ENCODE data around the gene MAP3K2. TPM values are rescaled to one million over a fixed set of nuclear protein-coding genes. Genes with fewer than 3 reads are reported as not detected.

Gene MAP3K2
- total and polyA plus RNA-seq, 2 of the 8 experiments (the other 6 are each of a cell fraction or from before 2014, with no cell fraction given): 2.0 to 23.2 TPM

DNA sequence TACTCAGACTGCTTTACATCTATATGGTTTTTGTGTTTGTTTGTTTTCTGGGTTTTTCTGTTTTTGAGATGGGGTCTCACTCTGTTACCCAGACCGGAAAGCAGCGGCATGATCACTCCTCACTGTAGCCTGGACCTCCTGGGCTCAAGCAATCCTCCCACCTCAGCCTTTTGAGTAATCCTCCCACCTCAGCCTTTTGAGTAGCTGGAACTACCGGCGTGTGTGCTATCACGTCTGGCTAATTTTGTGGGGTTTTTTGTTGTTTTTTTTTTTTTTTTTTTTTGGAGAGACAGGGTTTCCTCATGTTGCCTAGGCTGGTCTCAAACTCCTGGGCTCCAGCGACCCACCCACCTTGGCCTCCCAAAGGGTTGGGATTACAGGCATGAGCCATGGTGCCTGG is 9.1 kb downstream of the MAP3K2 start:
- Histone ChIP-seq H3K27ac (ENCODE audit: low read depth, low read length) (no peak overlapping the region), H2AK5ac (ENCODE audit: low read depth, low read length) (no peak overlapping the region), H3K9me3 (ENCODE audit: insufficient read depth in 2 of 2, low read depth in 1 of 2, low read length in 1 of 2) (peaks cover 25 to 28% of the 10 kb centered on the region in 2 experiments), H3K56ac (replicated peaks; ENCODE audit: insufficient read length, low read depth, low read length) (no peak overlapping the region), H3K9ac (replicated peaks in 1 of 4; ENCODE audit: extremely low read depth in 1 of 4, low read depth in 3 of 4, low read length in 3 of 4) (no peak overlapping the region), H3K4me3 (ENCODE audit: extremely low read depth in 1 of 4, insufficient read depth in 2 of 4, low read depth in 3 of 4, low read length in 4 of 4) (no peak overlapping the region), H2BK20ac (ENCODE audit: low read length) (no peak overlapping the region), H2AFZ (ENCODE audit: low read length) (no peak overlapping the region), H2BK15ac (ENCODE audit: low read length) (no peak overlapping the region), H2BK5ac (ENCODE audit: low read depth, low read length) (no peak overlapping the region), H3K36me3 (ENCODE audit: control insufficient read depth in 2 of 4, insufficient read depth in 4 of 4, low read length in 3 of 4) (peaks cover 0 to 15% (median 3%) of the 10 kb centered on the region in 4 experiments; a peak in 3 of 8 replicates), H4K5ac (ENCODE audit: insufficient read length, low read depth, low read length) (no peak overlapping the region), H3K4ac (replicated peaks; ENCODE audit: insufficient read length, low read depth, low read length) (no peak overlapping the region), H4K20me1 (replicated peaks in 1 of 2; ENCODE audit: control insufficient read depth in 1 of 2, insufficient read depth in 2 of 2, low read length in 2 of 2) (peaks cover 0 to 4% of the 10 kb centered on the region in 2 experiments), H3K4me2 (ENCODE audit: insufficient read depth in 1 of 2, low read depth in 2 of 2, low read length in 2 of 2) (no peak overlapping the region), H3K4me1 (replicated peaks in 1 of 4; ENCODE audit: control insufficient read depth in 3 of 4, insufficient read depth in 4 of 4, low read length in 3 of 4) (no peaks in the 10 kb centered on the region), H3K23ac (ENCODE audit: insufficient read length) (no peak overlapping the region), H3K23me2 (ENCODE audit: low read depth, low read length) (no peaks in the 10 kb centered on the region), H3K14ac (ENCODE audit: insufficient read length) (no peak overlapping the region), H3K79me2 (ENCODE audit: control insufficient read depth in 1 of 2, insufficient read depth in 2 of 2, low read length in 2 of 2) (peaks cover 0 to 94% of the 10 kb centered on the region in 2 experiments), H4K8ac (ENCODE audit: extremely low read depth, insufficient read depth, low read length) (no peak overlapping the region), H3K27me3 (replicated peaks in 1 of 4; ENCODE audit: control insufficient read depth in 3 of 4, extremely low read depth in 1 of 4, insufficient read depth in 3 of 4, low read length in 3 of 4) (no peaks in the 10 kb centered on the region), H2BK120ac (replicated peaks; ENCODE audit: low read depth, low read length) (no peak overlapping the region), H3K18ac (ENCODE audit: extremely low read depth, low read length) (no peak overlapping the region), H3K79me1 (ENCODE audit: low read depth, low read length) (peaks cover 3% of the 10 kb centered on the region; the same call in 1 of the 2 replicates), H4K91ac (replicated peaks; ENCODE audit: insufficient read length, low read length) (no peak overlapping the region), H2BK12ac (ENCODE audit: low read depth, low read length) (no peak overlapping the region)
- POLR2A ChIA-PET (ENCODE audit: partially characterized antibody): interaction anchor here (1.1 kb wide), 1 partner anchor 10 kb away, joined by 3 read pairs; no protein-coding TSS in a partner anchor
- FAIRE-seq: no peak
- 99% methylated on average over 6 of the region's 6 CpGs; no CpG with 5 or more reads in 1 of the 2 experiments for WGBS, 2 experiments (ENCODE audit: extremely low coverage in 1 of 2, insufficient coverage in 1 of 2, insufficient read length in 1 of 2, insufficient replicate concordance in 2 of 2, low coverage in 1 of 2, low lambda C conversion rate in 2 of 2, missing lambda C conversion rate in 1 of 2)
- no peak for DNase-seq (ENCODE audit: low read depth in 1 of 2, low spot score in 2 of 2)
- CTCF ChIA-PET (ENCODE audit: partially characterized antibody): interaction anchor here (0.6 to 1.1 kb wide), 3 partner anchors 15 to 257 kb away, joined by 3 read pairs; no protein-coding TSS in a partner anchor
- no peak for TF ChIP-seq NRF1 (IDR thresholded peaks at IDR 0.05; ENCODE audit: low read depth, low read length)
- no peak for TF ChIP-seq TBP (IDR thresholded peaks at IDR 0.05; ENCODE audit: low read depth, low read length)
- TF ChIP-seq POLR2AphosphoS5 (IDR thresholded peaks at IDR 0.05; ENCODE audit: low read depth, low read length): no peak
- no peak for TF ChIP-seq SIRT6 (IDR thresholded peaks at IDR 0.05; ENCODE audit: low read length)
- TF ChIP-seq HDAC6 (IDR thresholded peaks at IDR 0.05; ENCODE audit: low read depth, low read length): no peak
- no peak for TF ChIP-seq SAP30 (IDR thresholded peaks at IDR 0.05; ENCODE audit: insufficient read depth, insufficient replicate concordance, low read length)
- TF ChIP-seq, protein P1, sequence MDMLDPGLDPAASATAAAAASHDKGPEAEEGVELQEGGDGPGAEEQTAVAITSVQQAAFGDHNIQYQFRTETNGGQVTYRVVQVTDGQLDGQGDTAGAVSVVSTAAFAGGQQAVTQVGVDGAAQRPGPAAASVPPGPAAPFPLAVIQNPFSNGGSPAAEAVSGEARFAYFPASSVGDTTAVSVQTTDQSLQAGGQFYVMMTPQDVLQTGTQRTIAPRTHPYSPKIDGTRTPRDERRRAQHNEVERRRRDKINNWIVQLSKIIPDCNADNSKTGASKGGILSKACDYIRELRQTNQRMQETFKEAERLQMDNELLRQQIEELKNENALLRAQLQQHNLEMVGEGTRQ (IDR thresholded peaks at IDR 0.05; ENCODE audit: low read length): no peak
- no peak for TF ChIP-seq SIX5 (IDR thresholded peaks at IDR 0.05; ENCODE audit: low read depth, low read length)
- TF ChIP-seq EGR1 (IDR thresholded peaks at IDR 0.05; ENCODE audit: borderline replicate concordance, low read depth, low read length): no peak
- TF ChIP-seq FOSL1 (IDR thresholded peaks at IDR 0.05; ENCODE audit: insufficient read depth, low read depth, low read length): no peak
- no peak for TF ChIP-seq PHF8 (conservative IDR thresholded peaks at IDR 0.05; ENCODE audit: low read depth, low read length)
- no peak for TF ChIP-seq YY1 (IDR thresholded peaks at IDR 0.05; ENCODE audit: low read depth, low read length)
